IPS-15b (cell line): ENCODE measurements around the gene SHISA9.

Source experiments
- H3K27me3 ChIP-seq: one replicate; pipeline ENCODE4 v1.6.1; 2013; ENCODE audit warnings: low read length; ENCODE audit not compliant: control insufficient read depth, insufficient read depth
- H3K36me3 ChIP-seq: one replicate; pipeline ENCODE4 v1.6.1; 2013; ENCODE audit warnings: low read length; ENCODE audit not compliant: control insufficient read depth, insufficient read depth
- H3K4me1 ChIP-seq: one replicate; pipeline ENCODE4 v1.6.1; 2013; ENCODE audit warnings: mild to moderate bottlenecking, low read length; ENCODE audit not compliant: control insufficient read depth, insufficient read depth
- H3K4me3 ChIP-seq: one replicate; pipeline ENCODE4 v1.5.1; 2013; ENCODE audit warnings: low read depth, low read length
- H3K9ac ChIP-seq: one replicate; pipeline ENCODE4 v1.6.1; 2013; ENCODE audit warnings: low read depth, mild to moderate bottlenecking, low read length
- H3K9me3 ChIP-seq: one replicate; pipeline ENCODE4 v1.6.1; 2013; ENCODE audit warnings: mild to moderate bottlenecking, low read length; ENCODE audit not compliant: control insufficient read depth, insufficient read depth

The SHISA9 gene

GRCh38 chr16:13254998-13255614 lies 353.7 kb downstream of the SHISA9 start:
- H3K9ac ChIP-seq: no peak overlapping the region
- H3K27me3 ChIP-seq: no peaks in the 10 kb centered on the region
- H3K4me1 ChIP-seq: no peaks in the 10 kb centered on the region

GRCh38 chr16:13262270-13263090 lies 361.1 kb downstream of the SHISA9 start:
- H3K4me3 ChIP-seq: no peak overlapping the region
- no peak overlapping the region for H3K9ac ChIP-seq
- no peaks in the 10 kb centered on the region for H3K27me3 ChIP-seq
- peaks cover 6% of the 10 kb centered on the region for H3K9me3 ChIP-seq
- H3K4me1 ChIP-seq: no peaks in the 10 kb centered on the region
- peaks cover 2% of the 10 kb centered on the region for H3K36me3 ChIP-seq

More at GRCh38 chr16:13254998-13255614, 353.7 kb downstream of the SHISA9 start:
- Histone ChIP-seq H3K4me3 (no peak overlapping the region), H3K36me3 (peaks cover 2% of the 10 kb centered on the region), H3K9me3 (peaks cover 6% of the 10 kb centered on the region)

- Histone ChIP-seq H3K9ac (no peak overlapping the region), H3K9me3 (no peaks in the 10 kb centered on the region), H3K36me3 (no peaks in the 10 kb centered on the region), H3K4me1 (no peaks in the 10 kb centered on the region), H3K4me3 (no peak overlapping the region), H3K27me3 (no peaks in the 10 kb centered on the region)
These were observed 363.6 kb downstream of the SHISA9 start for GRCh38 chr16:13264749-13265552.

- Histone ChIP-seq H3K9ac (no peak overlapping the region), H3K27me3 (no peaks in the 10 kb centered on the region), H3K9me3 (no peaks in the 10 kb centered on the region), H3K4me3 (no peak overlapping the region), H3K36me3 (no peaks in the 10 kb centered on the region), H3K4me1 (no peaks in the 10 kb centered on the region)
These were observed 368.0 kb downstream of the SHISA9 start for GRCh38 chr16:13269359-13269758.

- Histone ChIP-seq H3K9me3 (no peaks in the 10 kb centered on the region), H3K4me3 (no peak overlapping the region), H3K27me3 (no peaks in the 10 kb centered on the region), H3K9ac (no peak overlapping the region), H3K4me1 (no peaks in the 10 kb centered on the region), H3K36me3 (no peaks in the 10 kb centered on the region)
These were observed 368.6 kb downstream of the SHISA9 start for GRCh38 chr16:13269905-13270528.

GRCh38 chr16:13270602-13271001 lies 369.2 kb downstream of the SHISA9 start:
- H3K4me1 ChIP-seq: no peaks in the 10 kb centered on the region
- H3K4me3 ChIP-seq: no peak overlapping the region
- H3K27me3 ChIP-seq: no peaks in the 10 kb centered on the region

GRCh38 chr16:13289515-13289914 lies 388.1 kb downstream of the SHISA9 start:
- no peak overlapping the region for H3K9ac ChIP-seq
- no peaks in the 10 kb centered on the region for H3K27me3 ChIP-seq
- no peaks in the 10 kb centered on the region for H3K9me3 ChIP-seq
- H3K4me1 ChIP-seq: peaks cover 4% of the 10 kb centered on the region
- no peaks in the 10 kb centered on the region for H3K36me3 ChIP-seq
- no peak overlapping the region for H3K4me3 ChIP-seq

More at GRCh38 chr16:13270602-13271001, 369.2 kb downstream of the SHISA9 start:
- H3K9me3 ChIP-seq: no peaks in the 10 kb centered on the region
- H3K36me3 ChIP-seq: no peaks in the 10 kb centered on the region
- no peak overlapping the region for H3K9ac ChIP-seq
